PC-9 (cell line): Measurements from ENCODE around the gene PDE1C. TPM values are rescaled to one million over a fixed set of nuclear protein-coding genes. Genes with fewer than 3 reads are reported as not detected.

Source experiments
- BruUV-seq: library from RNA; stranded (reverse); fragments of 400-500 nt; replicated peaks from 2 replicates; lab custom pipeline; 2021; lab: Mats Ljungman, UMichigan
- CTCF ChIA-PET: fragments of 300-600 bp; sonication (Branson Sonifier 250); formaldehyde crosslinking; loops from one replicate; lab custom pipeline; 2022; ENCODE audit warnings: antibody characterized with exemption; lab: Charles Lee
- POLR2A ChIA-PET: fragments of 300-600 bp; sonication (Branson Sonifier 250); formaldehyde crosslinking; loops from one replicate; lab custom pipeline; 2022; ENCODE audit warnings: antibody characterized with exemption; ENCODE audit not compliant: unreplicated experiment; lab: Charles Lee
- DNase-seq, 2 experiments: peaks; one replicate each; pipeline versions ENCODE4 v3.0.0 to v3.0.0-alpha.2; 2015 to 2022; ENCODE audit warnings: mixed read lengths in 1 of 2
- H2AFZ ChIP-seq: fragments of 200-600 bp; sonication (generic); 2 replicates; pipeline ENCODE4 v1.8.1; 2017; ENCODE audit warnings: antibody characterized with exemption
- H3F3A ChIP-seq: fragments of 200-600 bp; sonication (generic); 2 replicates; pipeline ENCODE4 v1.8.1; 2017; ENCODE audit warnings: antibody characterized with exemption, mild to moderate bottlenecking, low read depth; ENCODE audit not compliant: insufficient read depth
- H3K27ac ChIP-seq: fragments of 200-600 bp; sonication (generic); 2 replicates; pipeline ENCODE4 v1.6.1; 2016; ENCODE audit warnings: mixed run types
- H3K27me3 ChIP-seq: fragments of 200-600 bp; sonication (generic); 2 replicates; pipeline ENCODE4 v1.6.1; 2016; ENCODE audit warnings: low read depth, mixed run types; ENCODE audit not compliant: insufficient read depth
- H3K36me3 ChIP-seq: fragments of 200-600 bp; sonication (generic); 2 replicates; pipeline ENCODE4 v1.6.1; 2016; ENCODE audit warnings: low read depth, mixed run types
- H3K4me1 ChIP-seq: fragments of 200-600 bp; sonication (generic); replicated peaks from 2 replicates; pipeline ENCODE4 v1.6.1; 2016; ENCODE audit warnings: mixed run types; ENCODE audit not compliant: insufficient read depth
- H3K4me2 ChIP-seq: fragments of 200-600 bp; sonication (generic); 2 replicates; pipeline ENCODE4 v1.6.1; 2017; ENCODE audit warnings: mixed run types
- H3K4me3 ChIP-seq: fragments of 200-600 bp; sonication (generic); 2 replicates; pipeline ENCODE4 v1.6.1; 2016; ENCODE audit warnings: mixed run types
- H3K79me2 ChIP-seq: fragments of 200-600 bp; sonication (generic); 2 replicates; pipeline ENCODE4 v1.6.1; 2017; ENCODE audit warnings: low read depth, mixed run types
- H3K9me2 ChIP-seq: fragments of 200-600 bp; sonication (generic); 2 replicates; pipeline ENCODE4 v1.8.1; 2017; ENCODE audit warnings: mild to moderate bottlenecking; ENCODE audit not compliant: insufficient read depth
- H3K9me3 ChIP-seq: fragments of 200-600 bp; sonication (generic); 2 replicates; pipeline ENCODE4 v1.8.1; 2016; ENCODE audit warnings: low read depth; ENCODE audit not compliant: insufficient read depth
- H4K20me1 ChIP-seq: fragments of 200-600 bp; sonication (generic); 2 replicates; pipeline ENCODE4 v1.8.1; 2017; ENCODE audit not compliant: insufficient read depth
- EZH2 ChIP-seq: fragments of 200-600 bp; sonication (generic); IDR thresholded peaks from 2 replicates; pipeline ENCODE4 v1.8.0; 2017; ENCODE audit warnings: antibody characterized with exemption, low read depth
- intact Hi-C: fragments of 100-400 bp; cut with micrococcal nuclease; formaldehyde crosslinking; loops from one replicate; pipeline ENCODE4 v1.10.0; 2022; ENCODE audit not compliant: unreplicated experiment
- total RNA-seq: library from RNA; stranded (reverse); gene quantifications from 2 replicates; pipeline ENCODE4 v1.2.3, GENCODE V29; 2021
- TF ChIP-seq, protein P1 (sequence below): fragments of 200-600 bp; sonication (generic); conservative IDR thresholded peaks from 2 replicates; pipeline ENCODE4 v1.6.1; 2017; ENCODE audit warnings: mixed run types, antibody characterized with exemption, mild to moderate bottlenecking, moderate library complexity

PDE1C gene
- total RNA-seq, 1 experiment from 2014 or later = 1.7 TPM

DNA sequence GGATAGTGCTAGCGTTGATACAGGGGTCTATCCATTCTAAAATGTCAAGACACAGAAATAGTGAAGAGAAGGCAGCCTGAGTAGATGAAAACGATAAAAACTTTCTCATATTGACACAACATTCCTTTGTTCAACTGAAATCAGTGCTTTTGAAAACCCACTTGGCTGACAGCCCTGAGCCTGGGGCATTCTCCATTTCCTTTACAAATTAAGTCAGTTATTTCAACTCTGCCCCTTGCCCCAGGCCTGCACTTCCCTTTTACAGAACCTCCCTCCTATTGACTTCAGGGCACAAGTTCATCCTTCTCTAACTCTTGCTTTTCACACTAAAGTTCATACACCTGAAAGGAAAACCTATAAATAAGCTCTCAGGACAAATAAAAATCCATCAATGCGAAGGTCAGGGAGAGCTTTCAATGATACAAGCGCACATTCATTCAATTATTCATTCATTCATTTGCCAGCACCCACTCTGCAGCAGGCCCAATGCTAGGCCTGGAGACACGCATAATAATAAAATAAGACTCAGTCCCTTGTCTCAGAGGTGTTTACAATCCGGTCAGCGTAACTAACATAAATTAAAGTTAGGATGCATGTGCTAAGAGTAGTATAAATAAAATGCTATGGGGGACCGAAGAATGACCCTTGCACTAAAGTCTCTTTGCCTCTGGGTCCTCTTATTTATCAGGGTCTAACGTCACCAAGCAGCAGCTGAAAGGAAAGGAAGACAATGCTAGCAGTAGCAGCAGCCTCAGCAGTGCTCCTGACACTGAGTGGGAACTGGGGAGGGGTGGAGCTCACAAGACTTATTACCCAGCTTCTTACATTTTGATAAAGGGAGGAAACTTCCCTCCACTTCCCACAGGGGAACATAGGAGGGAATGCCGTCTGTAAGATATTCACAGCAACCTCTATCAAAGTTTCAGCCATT, 134.8 kb downstream of the PDE1C start:
- DNase-seq = no peak
- no TSS peak for BruUV-seq
- Histone ChIP-seq H3K9me3 (no peaks in the 10 kb centered on the region), H3K36me3 (no peaks in the 10 kb centered on the region), H3K27ac (no peak overlapping the region), H3K4me1 (no peaks in the 10 kb centered on the region), H4K20me1 (no peaks in the 10 kb centered on the region), H3K27me3 (no peaks in the 10 kb centered on the region), H3K4me3 (no peak overlapping the region), H3F3A (no peaks in the 10 kb centered on the region), H3K79me2 (no peaks in the 10 kb centered on the region), H3K4me2 (no peak overlapping the region), H3K9me2 (no peaks in the 10 kb centered on the region), H2AFZ (no peak overlapping the region)
- CTCF ChIA-PET = no interaction called here
- TF ChIP-seq EZH2 = no peak
- TF ChIP-seq, protein P1, sequence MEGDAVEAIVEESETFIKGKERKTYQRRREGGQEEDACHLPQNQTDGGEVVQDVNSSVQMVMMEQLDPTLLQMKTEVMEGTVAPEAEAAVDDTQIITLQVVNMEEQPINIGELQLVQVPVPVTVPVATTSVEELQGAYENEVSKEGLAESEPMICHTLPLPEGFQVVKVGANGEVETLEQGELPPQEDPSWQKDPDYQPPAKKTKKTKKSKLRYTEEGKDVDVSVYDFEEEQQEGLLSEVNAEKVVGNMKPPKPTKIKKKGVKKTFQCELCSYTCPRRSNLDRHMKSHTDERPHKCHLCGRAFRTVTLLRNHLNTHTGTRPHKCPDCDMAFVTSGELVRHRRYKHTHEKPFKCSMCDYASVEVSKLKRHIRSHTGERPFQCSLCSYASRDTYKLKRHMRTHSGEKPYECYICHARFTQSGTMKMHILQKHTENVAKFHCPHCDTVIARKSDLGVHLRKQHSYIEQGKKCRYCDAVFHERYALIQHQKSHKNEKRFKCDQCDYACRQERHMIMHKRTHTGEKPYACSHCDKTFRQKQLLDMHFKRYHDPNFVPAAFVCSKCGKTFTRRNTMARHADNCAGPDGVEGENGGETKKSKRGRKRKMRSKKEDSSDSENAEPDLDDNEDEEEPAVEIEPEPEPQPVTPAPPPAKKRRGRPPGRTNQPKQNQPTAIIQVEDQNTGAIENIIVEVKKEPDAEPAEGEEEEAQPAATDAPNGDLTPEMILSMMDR = no peak
- POLR2A ChIA-PET = no interaction called here
- intact Hi-C loops = no loop called here

DNA sequence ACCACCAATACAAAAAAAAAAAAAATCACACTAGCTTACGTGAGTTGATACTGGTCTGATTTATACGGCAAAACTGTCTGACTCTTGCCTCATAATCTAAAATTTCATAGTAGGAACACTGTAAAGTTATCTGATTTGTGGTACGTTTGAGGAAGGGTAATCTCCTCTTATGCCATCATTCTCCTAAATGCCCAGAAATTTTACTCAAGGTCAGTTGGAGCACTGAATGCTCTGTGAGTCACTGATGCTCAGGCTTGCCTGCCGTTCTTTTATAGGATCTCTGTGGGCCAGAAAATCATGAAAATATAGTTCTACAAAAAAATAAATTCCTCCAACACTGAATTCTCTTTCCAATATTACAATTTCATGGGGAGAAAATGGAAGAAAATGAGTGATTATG, 135.7 kb downstream of the PDE1C start:
- H3K4me3 ChIP-seq = no peak overlapping the region
- no peak for DNase-seq
- CTCF ChIA-PET = interaction anchor here (0.5 kb wide), 1 partner anchor 123 kb away, joined by 3 read pairs; no protein-coding TSS in a partner anchor
- no peaks in the 10 kb centered on the region for H3K9me2 ChIP-seq
- H3K79me2 ChIP-seq = no peaks in the 10 kb centered on the region
- no peaks in the 10 kb centered on the region for H3K36me3 ChIP-seq
- H2AFZ ChIP-seq = no peak overlapping the region
- H4K20me1 ChIP-seq = no peaks in the 10 kb centered on the region
- no peaks in the 10 kb centered on the region for H3K27me3 ChIP-seq
- BruUV-seq = no TSS peak
- intact Hi-C loops = no loop called here
- H3F3A ChIP-seq = no peaks in the 10 kb centered on the region
- no peak for TF ChIP-seq EZH2
- TF ChIP-seq, protein P1 = no peak
- H3K27ac ChIP-seq = no peak overlapping the region
- no peaks in the 10 kb centered on the region for H3K9me3 ChIP-seq
- H3K4me2 ChIP-seq = no peak overlapping the region
- no peaks in the 10 kb centered on the region for H3K4me1 ChIP-seq
- POLR2A ChIA-PET = no interaction called here

DNA sequence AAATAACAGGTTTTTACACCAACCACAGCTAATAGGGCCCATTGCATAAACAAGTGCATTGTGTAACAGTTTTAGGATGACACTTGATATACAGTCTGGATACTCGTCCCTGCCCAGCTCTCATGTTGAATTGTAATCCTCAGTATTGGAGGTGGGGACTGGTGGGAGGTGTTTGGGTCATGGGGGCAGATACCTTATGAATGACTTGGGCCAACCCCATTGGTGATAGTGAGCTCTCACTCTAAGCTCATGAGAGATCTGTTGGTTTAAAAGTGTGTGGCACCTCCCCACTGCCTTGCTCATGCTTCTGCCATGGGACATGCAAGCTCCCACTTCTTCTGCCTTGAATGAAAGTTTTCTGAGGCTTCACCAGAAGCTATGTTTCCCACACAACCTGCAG, 136.7 kb downstream of the PDE1C start:
- POLR2A ChIA-PET = no interaction called here

More for the DNA sequence above, 136.7 kb downstream of the PDE1C start:
- Histone ChIP-seq H3K36me3 (no peaks in the 10 kb centered on the region), H3K79me2 (no peaks in the 10 kb centered on the region), H3K27ac (no peak overlapping the region), H2AFZ (no peak overlapping the region), H3K9me2 (no peaks in the 10 kb centered on the region), H3K9me3 (no peaks in the 10 kb centered on the region), H4K20me1 (no peaks in the 10 kb centered on the region), H3F3A (no peaks in the 10 kb centered on the region), H3K4me3 (no peak overlapping the region), H3K4me1 (no peaks in the 10 kb centered on the region), H3K27me3 (no peaks in the 10 kb centered on the region), H3K4me2 (no peak overlapping the region)
- CTCF ChIA-PET = no interaction called here
- intact Hi-C loops = no loop called here
- BruUV-seq = no TSS peak
- no peak for DNase-seq
- TF ChIP-seq, protein P1 = no peak
- no peak for TF ChIP-seq EZH2
